ENCODE results near the gene DCBLD1. TPM values are rescaled to one million over a fixed set of nuclear protein-coding genes. Genes with fewer than 3 reads are reported as not detected.

The DCBLD1 gene
- 50.5 and 68.6 TPM in 2 replicates for total RNA-seq

DNA sequence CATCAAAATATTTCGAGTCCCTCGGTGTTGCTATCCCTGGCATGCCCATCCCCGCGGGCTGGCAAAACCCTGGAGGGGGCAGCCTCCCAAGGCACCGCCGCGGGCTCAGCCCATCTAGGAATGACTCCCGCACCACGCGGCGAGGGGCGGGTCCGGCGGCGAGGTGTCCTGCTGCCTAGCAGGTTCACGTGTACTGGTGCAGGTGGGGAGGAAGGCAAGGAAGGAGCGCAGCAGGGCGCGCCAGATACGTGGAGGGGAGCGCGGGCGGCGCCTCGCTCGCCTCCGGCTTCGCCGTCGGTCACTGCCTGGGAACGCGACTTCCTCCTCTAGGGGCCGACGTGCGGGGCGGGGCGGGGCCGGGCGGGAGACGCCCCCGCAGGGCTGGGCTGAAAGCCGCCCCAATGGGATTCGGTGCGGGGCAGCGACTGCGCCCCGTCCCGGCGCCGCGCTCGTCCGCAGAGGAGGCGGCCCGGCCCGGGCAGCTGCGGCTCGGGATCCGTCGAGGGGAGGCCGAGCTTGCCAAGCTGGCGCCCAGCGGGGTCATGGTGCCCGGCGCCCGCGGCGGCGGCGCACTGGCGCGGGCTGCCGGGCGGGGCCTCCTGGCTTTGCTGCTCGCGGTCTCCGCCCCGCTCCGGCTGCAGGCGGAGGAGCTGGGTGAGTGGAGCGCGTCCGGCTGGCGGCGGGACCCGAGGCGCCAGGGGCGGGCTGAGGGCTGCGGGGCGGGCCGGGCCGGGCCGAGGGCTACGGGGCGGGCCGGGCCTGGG, at the start of gene DCBLD1:
Gene DCBLD1, plus strand, starts transcription at position 435 of the 764 bp plus-strand sequence. Its CDS starts 108 bp downstream, at position 543.

Other genes with a start within 250 kb of the DCBLD1 start
- not detected in 2 replicates for gene VGLL2, start 217.1 kb upstream of the DCBLD1 start, total RNA-seq
- gene ROS1, start 56.7 kb upstream of the DCBLD1 start, total RNA-seq: under 0.01 and 0.09 TPM in 2 replicates
- gene GOPC, start 119.8 kb downstream of the DCBLD1 start, total RNA-seq: 44.4 and 51.6 TPM in 2 replicates
- gene NUS1, start 192.8 kb downstream of the DCBLD1 start, total RNA-seq: 12.5 and 17.6 TPM in 2 replicates